Measurements from ENCODE around the gene MSMO1.
"Not testable (repeated sequence)": the region's sequence is repeated elsewhere in the genome, so short reads cannot be mapped to it uniquely, and the experiment has no call there.

MSMO1 gene
- long read RNA-seq, donor 1, transcript MSMO1-201 (6 exons, 2,269 nt) = major isoform, 28 of 29 reads
- long read RNA-seq, donor 1, partial matches to known transcripts = 0 of 29 reads
- long read RNA-seq, donor 1, other reads (novel, unspliced or antisense) = 0 of 29 reads
- long read RNA-seq, donor 2, transcript MSMO1-201 (6 exons, 2,269 nt) = major isoform, 15 of 17 reads
- long read RNA-seq, donor 2, partial matches to known transcripts = 0 of 17 reads
- long read RNA-seq, donor 2, other reads (novel, unspliced or antisense) = 0 of 17 reads
- long read RNA-seq, donor 3, transcript MSMO1-201 (6 exons, 2,269 nt) = major isoform, 17 of 18 reads
- long read RNA-seq, donor 3, partial matches to known transcripts = 0 of 18 reads
- long read RNA-seq, donor 3, other reads (novel, unspliced or antisense) = 0 of 18 reads
- long read RNA-seq, donor 4, transcript MSMO1-201 (6 exons, 2,269 nt) = major isoform, 28 of 31 reads
- long read RNA-seq, donor 4, partial matches to known transcripts = 0 of 31 reads
- long read RNA-seq, donor 4, other reads (novel, unspliced or antisense) = 0 of 31 reads
- long read RNA-seq, donor 5, transcript MSMO1-201 (6 exons, 2,269 nt) = major isoform, 36 of 48 reads
- long read RNA-seq, donor 5, partial matches to known transcripts = 10 of 48 reads
- long read RNA-seq, donor 5, other reads (novel, unspliced or antisense) = 0 of 48 reads
- long read RNA-seq, donor 6, transcript MSMO1-201 (6 exons, 2,269 nt) = major isoform, 33 of 36 reads
- long read RNA-seq, donor 6, partial matches to known transcripts = 0 of 36 reads
- long read RNA-seq, donor 6, other reads (novel, unspliced or antisense) = 0 of 36 reads
- long read RNA-seq, donor 7, transcript MSMO1-201 (6 exons, 2,269 nt) = major isoform, 32 of 133 reads
- long read RNA-seq, donor 7, partial matches to known transcripts = 97 of 133 reads
- long read RNA-seq, donor 7, other reads (novel, unspliced or antisense) = 0 of 133 reads
- long read RNA-seq, donor 8, transcript MSMO1-201 (6 exons, 2,269 nt) = major isoform, 29 of 33 reads
- long read RNA-seq, donor 8, partial matches to known transcripts = 0 of 33 reads
- long read RNA-seq, donor 8, other reads (novel, unspliced or antisense) = 0 of 33 reads

GRCh38 chr4:165327211-165328100, at the start of gene MSMO1:
MSMO1 (plus strand) TSS chr4:165327669; CDS start chr4:165333371, 5,702 bp downstream.
- DNase-seq = peak; percentile 94

DNA sequence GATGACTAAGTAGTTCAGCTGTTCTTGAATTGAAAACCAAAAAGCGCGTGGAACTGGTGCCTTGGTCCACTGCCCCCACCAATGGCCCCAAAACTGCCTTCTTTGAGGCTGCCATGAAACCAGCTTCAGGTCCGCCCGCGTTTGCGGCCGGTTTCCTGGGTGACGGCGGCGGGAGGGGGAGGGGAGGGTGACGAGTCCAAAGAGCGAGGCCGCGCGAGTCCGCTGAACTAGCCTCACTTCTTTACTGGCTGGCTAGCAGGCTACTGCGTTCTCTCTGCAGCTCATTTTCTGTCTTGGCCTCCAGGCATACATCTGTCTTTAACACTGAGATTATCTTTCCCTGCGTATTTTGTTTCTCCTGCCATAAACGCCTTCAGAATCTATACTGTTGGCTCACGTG, 47.9 kb upstream of the MSMO1 start:
- DNase-seq = not testable (repeated sequence)

GRCh38 chr4:165284697-165285096, 42.8 kb upstream of the MSMO1 start:
- DNase-seq = not testable (repeated sequence)

DNA sequence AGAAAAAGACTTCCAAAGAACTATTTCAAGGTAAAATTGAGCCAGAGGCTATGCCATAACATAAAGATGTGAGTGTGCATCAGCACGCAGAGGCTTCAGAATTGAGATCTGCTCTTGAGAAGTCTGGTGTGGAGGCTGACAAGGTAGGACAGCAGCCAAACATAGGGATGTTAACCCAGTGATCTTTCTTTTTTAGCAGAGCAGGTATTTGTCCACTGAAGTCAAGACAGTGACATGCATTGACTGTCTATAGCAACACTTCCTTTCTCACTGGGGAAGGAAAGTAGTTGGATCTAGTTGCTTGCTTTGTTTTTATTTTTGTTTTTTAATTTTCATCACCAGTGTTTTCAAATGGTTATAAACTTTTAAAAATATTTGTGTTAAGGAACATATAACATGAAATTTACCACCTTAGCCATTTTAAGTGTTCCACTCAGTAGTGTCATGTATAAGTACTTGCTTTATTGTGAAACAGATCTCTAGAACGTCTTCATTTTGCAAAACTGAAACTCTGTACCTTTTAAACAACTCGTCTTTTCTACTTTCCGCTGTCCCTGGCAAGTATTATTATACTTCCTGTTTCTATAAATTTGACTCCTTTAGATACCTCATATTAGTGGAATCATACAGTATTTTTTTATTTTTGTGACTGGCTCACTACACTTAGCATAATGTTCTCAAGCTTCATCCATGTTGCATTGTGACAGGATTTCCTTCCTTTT, 40.7 kb upstream of the MSMO1 start:
- not testable (repeated sequence) for DNase-seq

DNA sequence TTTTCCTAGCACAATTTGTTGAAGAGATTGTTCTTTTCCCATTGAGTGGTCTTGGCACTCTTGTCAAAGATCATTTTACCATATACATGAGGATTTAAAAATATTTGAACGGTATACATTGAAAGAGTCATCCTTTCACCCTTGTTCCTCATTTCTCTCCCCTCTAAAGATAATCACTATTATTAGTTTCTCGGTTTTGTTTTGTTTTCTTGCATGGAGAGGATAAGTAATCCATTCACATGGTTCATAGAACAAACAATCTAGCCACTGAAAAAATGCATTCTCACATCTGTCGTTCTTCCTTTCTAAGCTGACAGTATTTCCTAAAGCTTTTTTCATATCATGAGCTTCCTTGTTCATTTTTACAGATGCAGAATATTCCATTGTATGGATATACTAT, 39.2 kb upstream of the MSMO1 start:
- no peak for DNase-seq

GRCh38 chr4:165288639-165289422, 38.6 kb upstream of the MSMO1 start:
- DNase-seq = no peak

DNA sequence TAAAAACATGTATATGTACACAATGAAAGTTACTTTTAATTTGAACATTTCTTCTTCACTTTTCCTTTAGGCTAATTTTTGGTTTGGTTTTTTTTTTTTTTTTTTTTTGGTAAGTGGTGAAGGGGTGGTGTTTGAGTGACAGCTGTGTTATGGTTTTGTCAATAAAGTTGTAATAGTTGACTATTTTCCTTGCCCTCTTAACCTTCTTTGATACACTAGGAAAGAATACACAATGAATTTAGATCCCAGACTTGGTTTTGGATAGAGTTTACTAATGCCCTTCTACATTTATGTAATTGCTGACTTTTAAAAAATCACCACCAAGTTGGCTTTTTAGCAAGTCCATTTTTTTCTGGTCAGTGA, 38.1 kb upstream of the MSMO1 start:
- DNase-seq = no peak

GRCh38 chr4:165293061-165293460, 34.4 kb upstream of the MSMO1 start:
- no peak for DNase-seq

- no peak for DNase-seq
These were observed 33.4 kb upstream of the MSMO1 start for GRCh38 chr4:165293927-165294649.

- peak; percentile 6 for DNase-seq
These were observed 32.6 kb upstream of the MSMO1 start for GRCh38 chr4:165294907-165295306.

DNA sequence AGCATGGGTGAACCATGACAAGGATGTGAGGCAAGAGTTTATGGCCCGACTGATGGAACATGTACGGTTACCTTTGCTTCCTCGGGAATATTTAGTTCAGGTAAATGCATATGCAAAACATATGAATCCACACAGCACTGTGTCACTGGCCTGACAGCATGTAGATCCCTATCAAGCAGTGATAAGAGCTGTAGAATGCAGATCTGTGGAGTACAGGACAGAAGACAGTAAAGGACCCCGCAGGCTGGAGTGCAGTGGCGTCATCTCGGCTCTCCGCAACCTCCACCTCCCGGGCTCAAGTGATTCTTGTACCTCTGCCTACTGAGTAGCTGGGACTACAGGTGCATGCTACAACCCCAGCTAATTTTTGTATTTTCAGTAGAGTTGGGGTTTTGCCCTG, 29.8 kb upstream of the MSMO1 start:
- no peak for DNase-seq

DNA sequence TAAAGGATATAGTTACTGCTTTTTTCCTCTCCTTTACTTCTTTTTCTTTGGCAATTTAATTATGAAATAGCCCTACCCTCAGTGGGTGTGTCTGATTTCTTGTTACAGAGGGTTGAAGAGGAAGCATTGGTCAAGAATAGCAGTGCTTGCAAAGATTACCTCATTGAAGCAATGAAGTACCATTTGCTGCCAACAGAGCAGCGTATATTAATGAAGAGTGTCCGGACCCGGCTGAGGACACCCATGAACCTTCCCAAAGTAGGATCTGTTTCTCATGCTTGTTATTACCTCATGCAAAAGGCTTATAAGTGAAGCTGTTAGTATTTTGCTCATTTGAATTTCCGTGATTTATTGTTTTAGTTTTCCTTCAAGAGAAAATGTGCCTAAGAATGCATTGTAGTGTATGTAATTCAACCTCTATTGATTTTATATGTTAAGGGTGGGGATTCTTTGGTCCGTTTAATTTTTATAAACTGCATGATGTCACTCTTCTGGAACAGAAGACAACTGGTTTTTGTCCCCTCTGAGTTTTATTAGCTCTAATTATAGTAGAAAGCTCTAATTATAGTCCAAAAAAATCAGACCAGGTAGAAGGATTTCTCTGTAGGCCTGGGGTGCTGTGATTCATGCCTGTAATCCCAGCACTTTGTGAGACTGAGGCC, 27.9 kb upstream of the MSMO1 start:
- no peak for DNase-seq

DNA sequence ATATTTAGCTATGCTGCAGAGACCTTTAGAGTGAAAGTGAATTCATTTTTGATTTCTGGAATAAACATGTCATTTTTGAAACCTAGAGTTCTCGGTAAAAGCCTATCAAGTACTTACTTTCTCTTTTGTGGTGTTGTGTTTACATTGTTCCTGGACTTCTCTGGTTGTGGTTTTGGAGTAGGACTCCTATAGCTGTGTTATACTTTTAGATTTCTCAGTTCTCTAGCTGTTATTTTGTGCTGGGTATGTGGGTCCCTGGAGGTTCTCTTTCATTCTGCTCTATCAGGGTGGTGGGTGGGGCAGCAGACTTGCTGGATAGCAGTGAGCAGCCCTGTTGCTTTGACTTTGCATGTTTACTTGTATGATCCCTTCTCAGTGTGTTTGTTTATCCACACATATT, 25.6 kb upstream of the MSMO1 start:
- DNase-seq = no peak

DNA sequence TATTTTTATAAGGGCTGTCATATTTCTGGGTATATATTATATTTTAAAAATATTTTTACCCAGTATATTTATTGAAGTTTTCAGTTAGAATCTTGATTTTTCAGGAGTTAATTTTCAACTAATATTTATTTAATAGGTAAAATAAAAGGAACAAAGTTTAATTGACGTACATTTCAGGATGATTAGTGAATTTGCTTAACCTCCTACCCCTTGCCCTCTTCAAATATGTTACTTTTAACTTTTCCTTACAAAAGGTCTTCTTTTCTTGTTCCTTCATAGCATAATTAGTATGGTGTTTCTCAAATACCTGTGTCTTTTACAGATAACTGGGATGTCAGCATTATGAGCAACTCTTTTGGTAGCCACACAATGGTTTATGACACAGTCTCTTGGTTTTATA, 24.8 kb upstream of the MSMO1 start:
- DNase-seq = no peak

GRCh38 chr4:165308166-165308565, 19.3 kb upstream of the MSMO1 start:
- DNase-seq = no peak

DNA sequence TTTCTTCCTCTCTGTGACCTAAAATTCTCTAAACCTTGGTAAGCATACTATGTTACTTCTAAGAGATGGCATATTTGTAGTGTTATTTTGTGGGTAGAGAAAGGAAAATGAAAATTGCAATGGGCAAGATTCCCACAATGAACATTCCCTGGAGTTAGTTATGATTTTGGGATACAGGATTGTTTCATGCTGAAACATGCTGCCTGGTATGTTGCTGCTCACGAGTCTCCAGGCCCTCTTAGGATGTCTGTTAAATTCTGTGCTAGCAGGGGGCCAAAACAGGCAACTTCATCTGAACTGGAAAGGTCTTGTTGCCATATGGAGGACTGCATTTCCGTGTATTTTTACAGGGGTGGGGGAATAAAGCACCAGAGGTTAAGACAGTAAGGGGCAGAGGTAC, 18.9 kb upstream of the MSMO1 start:
- DNase-seq = no peak

- DNase-seq = no peak
These were observed 18.0 kb upstream of the MSMO1 start for GRCh38 chr4:165309456-165309855.

- DNase-seq = no peak
These were observed 15.0 kb upstream of the MSMO1 start for GRCh38 chr4:165312506-165312905.

- DNase-seq = no peak
These were observed 8.4 kb upstream of the MSMO1 start for GRCh38 chr4:165319030-165319429.

Measured in right kidney (tissue), 9 donors.